Naive thymus-derived CD4-positive, alpha-beta T cell (primary cell): Measurements from ENCODE around the gene IMMP1L. TPM values are rescaled to one million over a fixed set of nuclear protein-coding genes. Genes with fewer than 3 reads are reported as not detected.

Experiments
- ATAC-seq: fragments of 150-1000 bp; cut with Tn5 transposase; 2 replicates; pipeline ENCODE4 v1.10.0; 2021; ENCODE audit warnings: mild to moderate bottlenecking, moderate library complexity
- CTCF ChIA-PET: fragments of 350-600 bp; sonication (Branson Sonifier 250); formaldehyde crosslinking; loops from one replicate; lab custom pipeline; 2021; ENCODE audit warnings: antibody characterized with exemption; lab: Charles Lee
- POLR2A ChIA-PET: fragments of 350-600 bp; sonication (Branson Sonifier 250); formaldehyde crosslinking; loops from one replicate; lab custom pipeline; 2021; ENCODE audit warnings: antibody characterized with exemption, inconsistent platforms; lab: Charles Lee
- DNase-seq, 9 donors: peaks; one replicate each; pipeline versions ENCODE4 v3.0.0 to v3.0.0-alpha.2; 2020 to 2022; ENCODE audit warnings: mixed read lengths in 1 of 9
- H3K27ac ChIP-seq: one replicate; pipeline ENCODE4 v1.7.0; 2013; ENCODE audit warnings: mild to moderate bottlenecking, low read depth, low read length, moderate library complexity
- H3K27me3 ChIP-seq, 2 donors: one replicate each; pipeline ENCODE4 v1.7.0; 2013; ENCODE audit warnings: low read length in 2 of 2, mild to moderate bottlenecking in 2 of 2, moderate library complexity in 2 of 2; ENCODE audit not compliant: control insufficient read depth in 2 of 2, insufficient read depth in 2 of 2
- H3K36me3 ChIP-seq, 3 experiments: 1 replicate in 2 of 3; 2 replicates in 1 of 3; pipeline ENCODE4 v1.7.0; 2013; ENCODE audit warnings: low read length in 3 of 3, mild to moderate bottlenecking in 3 of 3, moderate library complexity in 1 of 3; ENCODE audit not compliant: insufficient read depth in 3 of 3, control insufficient read depth in 2 of 3
- H3K4me1 ChIP-seq, 2 donors: one replicate each; pipeline ENCODE4 v1.7.0; 2013; ENCODE audit warnings: low read length in 2 of 2, mild to moderate bottlenecking in 2 of 2, moderate library complexity in 1 of 2; ENCODE audit not compliant: control insufficient read depth in 2 of 2, insufficient read depth in 2 of 2
- H3K4me3 ChIP-seq: 2 replicates; pipeline ENCODE4 v1.7.0; 2013; ENCODE audit warnings: mild to moderate bottlenecking, low read length
- H3K9me3 ChIP-seq, 3 experiments: 1 replicate in 2 of 3; 2 replicates in 1 of 3; pipeline ENCODE4 v1.7.0; 2013; ENCODE audit warnings: low read length in 3 of 3; ENCODE audit not compliant: control insufficient read depth in 2 of 3
- H3K27ac Mint-ChIP-seq, 9 donors: one replicate each; pipeline ENCODE4 v1.8.0; 2020 to 2022; ENCODE audit warnings: mixed read lengths in 9 of 9, mild to moderate bottlenecking in 8 of 9, moderate library complexity in 5 of 9, inconsistent platforms in 2 of 9
- H3K27me3 Mint-ChIP-seq, 5 donors: one replicate each; pipeline ENCODE4 v1.8.0; 2021 to 2022; ENCODE audit warnings: mixed read lengths in 5 of 5, mild to moderate bottlenecking in 1 of 5
- H3K36me3 Mint-ChIP-seq, 5 donors: one replicate each; pipeline ENCODE4 v1.8.0; 2020 to 2022; ENCODE audit warnings: mixed read lengths in 5 of 5, mild to moderate bottlenecking in 3 of 5, inconsistent platforms in 1 of 5
- H3K4me1 Mint-ChIP-seq, 7 donors: one replicate each; pipeline ENCODE4 v1.8.0; 2020 to 2022; ENCODE audit warnings: mixed read lengths in 7 of 7, mild to moderate bottlenecking in 3 of 7, inconsistent platforms in 1 of 7
- H3K4me3 Mint-ChIP-seq, 10 donors: one replicate each; pipeline ENCODE4 v1.8.0; 2020 to 2022; ENCODE audit warnings: mild to moderate bottlenecking in 10 of 10, mixed read lengths in 10 of 10, moderate library complexity in 6 of 10, inconsistent platforms in 2 of 10
- H3K9me3 Mint-ChIP-seq, 11 donors: one replicate each; pipeline ENCODE4 v1.8.0; 2020 to 2022; ENCODE audit warnings: mixed read lengths in 11 of 11, mild to moderate bottlenecking in 4 of 11, inconsistent platforms in 1 of 11, moderate library complexity in 1 of 11
- intact Hi-C, 2 donors: fragments of 100-400 bp; cut with micrococcal nuclease; formaldehyde crosslinking; loops; one replicate each; pipeline ENCODE4 v1.15.1; 2023
- polyA plus RNA-seq, 2 donors: library from polyadenylated mRNA; unstranded; fragments of 300-500 nt; fragmentation: Illumina TruSeq; gene quantifications; one replicate each; pipeline ENCODE4 v1.2.3, GENCODE V29; 2021
- total RNA-seq, 6 experiments: library from RNA in 5 of 6; stranded (reverse) in 5 of 6; gene quantifications; 1 replicate in 5 of 6; 2 replicates in 1 of 6; pipeline ENCODE4 v1.2.3 and lab custom pipeline; 2021 to 2026

The IMMP1L gene
- total and polyA plus RNA-seq, 7 experiments from 2014 or later, result 9.4 to 52.4 (median 18.8) TPM

DNA sequence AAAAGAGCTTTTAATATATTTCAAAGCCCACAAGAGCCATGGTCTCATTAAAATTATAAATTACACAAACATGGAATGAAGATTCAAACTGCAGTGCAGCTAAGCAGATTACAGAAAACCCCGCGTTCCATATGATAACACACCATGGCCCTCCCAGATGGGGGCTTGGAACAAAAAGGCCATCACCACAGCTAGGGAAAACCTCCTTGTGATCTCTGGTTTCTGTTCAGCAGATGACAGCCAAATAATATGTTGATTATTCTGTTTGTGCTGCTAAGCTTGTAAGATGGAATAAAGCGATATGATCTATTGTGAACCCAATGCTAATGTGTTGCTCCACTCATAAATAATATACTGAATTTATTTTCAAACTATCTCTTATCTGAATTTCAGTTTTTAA is 28.5 kb downstream of the IMMP1L start:
- ATAC-seq (no peak), DNase-seq (no peak)
- no peak overlapping the region for H3K27ac ChIP-seq
- no peaks in the 10 kb centered on the region for H3K27me3 ChIP-seq
- Mint-ChIP-seq H3K36me3 (peaks cover 0 to 8% (median 0%) of the 10 kb centered on the region in 5 donors), H3K27me3 (no peaks in the 10 kb centered on the region), H3K27ac (no peak overlapping the region), H3K4me1 (peaks cover 0 to 24% (median 5%) of the 10 kb centered on the region in 7 donors), H3K4me3 (no peak overlapping the region), H3K9me3 (no peaks in the 10 kb centered on the region)
- no peaks in the 10 kb centered on the region for H3K4me1 ChIP-seq
- ChIA-PET POLR2A (no interaction called here), CTCF (no interaction called here)
- no peaks in the 10 kb centered on the region for H3K9me3 ChIP-seq
- intact Hi-C loops, result loop anchor here in 1 of 2 donors (10.0 kb wide), 1 partner anchor 334 kb away; the partner anchor contains the start of gene PAX6
- no peaks in the 10 kb centered on the region for H3K36me3 ChIP-seq
- H3K4me3 ChIP-seq, result no peak overlapping the region

DNA sequence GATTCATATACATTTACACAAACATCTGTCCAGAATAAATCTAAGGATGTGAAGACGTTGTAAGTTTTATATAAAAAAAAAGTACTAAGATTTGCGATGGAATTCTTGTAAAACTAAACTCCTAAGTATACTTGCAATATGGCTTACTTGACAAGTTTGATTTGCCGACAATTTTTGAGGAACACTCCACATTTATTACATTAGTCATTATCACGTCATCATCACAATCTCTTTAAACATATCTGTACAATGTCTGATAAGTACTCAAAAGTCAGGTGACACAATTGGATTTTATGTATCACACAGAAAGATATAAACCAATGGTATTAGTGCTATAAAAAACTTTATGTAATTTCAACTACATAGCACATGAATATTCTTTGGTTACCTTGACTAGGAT is 30.4 kb downstream of the IMMP1L start:
- Mint-ChIP-seq H3K27me3 (no peaks in the 10 kb centered on the region), H3K4me3 (no peak overlapping the region), H3K4me1 (peaks cover 0 to 17% (median 5%) of the 10 kb centered on the region in 7 donors), H3K27ac (no peak overlapping the region), H3K36me3 (peaks cover 0 to 9% (median 0%) of the 10 kb centered on the region in 5 donors), H3K9me3 (no peaks in the 10 kb centered on the region)
- no peak for ATAC-seq
- DNase-seq, result no peak
- Histone ChIP-seq H3K4me3 (no peak overlapping the region), H3K27ac (no peak overlapping the region), H3K27me3 (no peaks in the 10 kb centered on the region), H3K9me3 (no peaks in the 10 kb centered on the region), H3K36me3 (no peaks in the 10 kb centered on the region), H3K4me1 (no peaks in the 10 kb centered on the region)
- CTCF ChIA-PET, result no interaction called here
- POLR2A ChIA-PET, result no interaction called here
- intact Hi-C loops, result no loop called here

DNA sequence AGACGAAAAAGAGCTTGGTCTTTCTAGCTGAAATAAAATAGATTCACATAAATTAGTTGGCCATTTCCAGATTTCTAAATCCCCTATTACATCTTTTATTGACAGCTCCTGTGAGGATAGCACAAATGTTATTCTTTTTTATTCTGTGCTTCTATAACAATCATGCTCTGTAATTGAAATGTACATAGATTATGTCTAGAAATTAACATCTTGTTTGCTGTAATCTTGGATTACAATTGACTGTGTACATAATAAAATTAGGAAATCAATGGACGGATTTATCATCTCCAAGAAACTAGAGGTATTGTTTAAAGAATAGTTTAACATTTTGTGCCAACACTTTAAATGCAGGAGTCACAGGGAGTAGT is 31.2 kb downstream of the IMMP1L start:
- H3K27me3 Mint-ChIP-seq, result no peaks in the 10 kb centered on the region
- Histone ChIP-seq H3K4me3 (no peak overlapping the region), H3K4me1 (no peaks in the 10 kb centered on the region), H3K27ac (no peak overlapping the region), H3K27me3 (no peaks in the 10 kb centered on the region), H3K36me3 (no peaks in the 10 kb centered on the region), H3K9me3 (no peaks in the 10 kb centered on the region)
- ChIA-PET CTCF (no interaction called here), POLR2A (no interaction called here)
- H3K36me3 Mint-ChIP-seq, result peaks cover 0 to 17% (median 0%) of the 10 kb centered on the region in 5 donors
- intact Hi-C loops, result no loop called here
- H3K27ac Mint-ChIP-seq, result no peak overlapping the region
- DNase-seq (no peak), ATAC-seq (no peak)
- peaks cover 0 to 17% (median 5%) of the 10 kb centered on the region in 7 donors for H3K4me1 Mint-ChIP-seq
- no peaks in the 10 kb centered on the region for H3K9me3 Mint-ChIP-seq
- no peak overlapping the region for H3K4me3 Mint-ChIP-seq

DNA sequence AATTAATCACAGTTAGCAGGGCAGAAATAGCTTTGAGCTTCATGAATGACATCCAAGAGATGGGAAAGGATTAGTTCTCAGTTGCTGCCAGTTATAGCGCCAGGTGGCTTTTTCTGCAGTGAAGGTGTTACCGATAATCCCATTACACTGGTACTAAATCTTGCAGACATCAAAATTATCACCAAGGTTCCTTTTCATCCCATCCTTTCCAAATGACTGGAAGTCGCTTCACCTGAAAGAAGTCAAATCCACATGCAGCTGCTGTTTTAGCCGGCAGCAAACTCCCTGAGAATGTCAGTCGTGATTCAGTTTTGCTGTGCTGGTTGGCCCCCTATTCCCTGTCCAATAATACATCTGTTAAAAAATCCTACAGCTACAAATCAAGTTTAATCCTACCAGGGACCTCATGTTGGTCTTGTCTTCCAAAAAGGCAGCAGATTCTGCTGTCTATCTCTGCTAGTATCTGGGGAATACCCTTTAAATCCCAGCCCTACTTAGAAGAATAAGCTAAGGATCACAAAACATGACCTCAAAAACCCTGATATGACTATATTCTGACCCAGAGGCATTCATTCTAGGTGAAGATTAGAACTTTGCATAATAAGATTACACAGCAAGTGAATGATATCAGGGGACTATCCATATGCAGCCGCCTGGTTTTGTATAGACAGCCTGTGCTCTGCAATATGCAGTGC is 31.7 kb downstream of the IMMP1L start:
- no peak for DNase-seq
- CTCF ChIA-PET, result no interaction called here
- POLR2A ChIA-PET, result interaction anchor here (1.3 kb wide), 1 partner anchor 32 kb away, joined by 3 read pairs; no protein-coding TSS in a partner anchor

DNA sequence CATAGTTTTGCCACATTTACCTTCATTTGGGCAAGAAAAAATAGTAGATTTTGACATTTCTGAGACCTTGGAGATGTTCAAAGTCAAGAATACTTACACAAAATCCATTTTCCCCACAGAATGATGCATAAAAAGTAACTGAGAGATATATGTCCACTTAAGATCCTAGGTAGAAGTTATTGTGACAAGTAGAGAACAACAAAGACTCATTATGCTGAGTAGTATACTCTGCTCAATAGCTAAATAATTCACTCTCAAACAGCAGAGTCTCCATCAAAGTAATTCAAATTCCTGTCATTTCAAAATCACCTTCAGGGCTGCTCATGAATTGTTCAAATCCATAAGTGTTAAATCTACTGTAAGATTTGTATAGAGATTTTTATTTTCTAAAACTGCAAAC is 35.3 kb downstream of the IMMP1L start:
- Mint-ChIP-seq H3K9me3 (peaks cover 0 to 9% (median 0%) of the 10 kb centered on the region in 11 donors), H3K4me1 (peaks cover 0 to 5% (median 0%) of the 10 kb centered on the region in 7 donors), H3K36me3 (peaks cover 2 to 35% (median 12%) of the 10 kb centered on the region in 5 donors), H3K4me3 (no peak overlapping the region), H3K27ac (no peak overlapping the region), H3K27me3 (no peaks in the 10 kb centered on the region)
- POLR2A ChIA-PET, result no interaction called here
- H3K27me3 ChIP-seq, result no peaks in the 10 kb centered on the region
- no peaks in the 10 kb centered on the region for H3K36me3 ChIP-seq
- H3K4me3 ChIP-seq, result no peak overlapping the region
- no peaks in the 10 kb centered on the region for H3K9me3 ChIP-seq
- intact Hi-C loops, result no loop called here
- H3K4me1 ChIP-seq, result no peaks in the 10 kb centered on the region
- CTCF ChIA-PET, result no interaction called here
- ATAC-seq (no peak), DNase-seq (no peak)
- H3K27ac ChIP-seq, result no peak overlapping the region

More for the DNA sequence above, 31.7 kb downstream of the IMMP1L start:
- no peaks in the 10 kb centered on the region for H3K27me3 Mint-ChIP-seq
- no peaks in the 10 kb centered on the region for H3K9me3 ChIP-seq
- no peaks in the 10 kb centered on the region for H3K4me1 ChIP-seq
- H3K36me3 Mint-ChIP-seq, result peaks cover 0 to 19% (median 0%) of the 10 kb centered on the region in 5 donors
- no peaks in the 10 kb centered on the region for H3K9me3 Mint-ChIP-seq
- H3K4me3 ChIP-seq, result no peak overlapping the region
- H3K27ac ChIP-seq, result no peak overlapping the region
- ATAC-seq, result no peak
- no peaks in the 10 kb centered on the region for H3K36me3 ChIP-seq
- H3K27me3 ChIP-seq, result no peaks in the 10 kb centered on the region
- H3K4me1 Mint-ChIP-seq, result peaks cover 0 to 16% (median 5%) of the 10 kb centered on the region in 7 donors
- intact Hi-C loops, result no loop called here
- no peak overlapping the region for H3K27ac Mint-ChIP-seq
- H3K4me3 Mint-ChIP-seq, result no peak overlapping the region

DNA sequence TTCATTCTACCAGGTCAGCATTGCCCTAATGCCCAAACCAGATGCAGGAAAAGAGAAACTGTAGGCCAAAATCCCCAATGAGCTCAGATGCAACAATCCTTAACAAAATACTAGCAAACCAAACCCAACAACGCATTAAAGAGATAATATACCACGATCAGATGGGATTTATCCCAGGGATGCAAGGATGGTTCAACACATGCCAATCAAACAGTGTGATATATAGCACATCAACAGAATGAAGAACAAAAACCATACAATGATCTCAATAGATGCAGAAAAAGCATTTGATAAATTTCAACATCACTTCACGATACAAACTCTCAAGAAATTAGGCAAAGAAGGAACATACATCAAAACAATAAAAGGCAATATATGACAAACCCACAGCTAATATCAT is 45.0 kb downstream of the IMMP1L start:
- H3K9me3 ChIP-seq, result no peaks in the 10 kb centered on the region
- Mint-ChIP-seq H3K4me1 (peaks cover 0 to 10% (median 0%) of the 10 kb centered on the region in 7 donors), H3K27me3 (no peaks in the 10 kb centered on the region), H3K9me3 (peaks cover 0 to 27% (median 14%) of the 10 kb centered on the region in 11 donors), H3K36me3 (peaks cover 0 to 61% (median 52%) of the 10 kb centered on the region in 5 donors), H3K27ac (peak overlapping the region in 1 of 9 donors; percentile 9), H3K4me3 (no peak overlapping the region)
- H3K36me3 ChIP-seq, result no peaks in the 10 kb centered on the region
- ChIA-PET CTCF (no interaction called here), POLR2A (no interaction called here)
- no peaks in the 10 kb centered on the region for H3K27me3 ChIP-seq
- H3K27ac ChIP-seq, result no peak overlapping the region
- intact Hi-C loops, result no loop called here
- no peak for DNase-seq
- H3K4me3 ChIP-seq, result no peak overlapping the region
- H3K4me1 ChIP-seq, result no peaks in the 10 kb centered on the region
- no peak for ATAC-seq

DNA sequence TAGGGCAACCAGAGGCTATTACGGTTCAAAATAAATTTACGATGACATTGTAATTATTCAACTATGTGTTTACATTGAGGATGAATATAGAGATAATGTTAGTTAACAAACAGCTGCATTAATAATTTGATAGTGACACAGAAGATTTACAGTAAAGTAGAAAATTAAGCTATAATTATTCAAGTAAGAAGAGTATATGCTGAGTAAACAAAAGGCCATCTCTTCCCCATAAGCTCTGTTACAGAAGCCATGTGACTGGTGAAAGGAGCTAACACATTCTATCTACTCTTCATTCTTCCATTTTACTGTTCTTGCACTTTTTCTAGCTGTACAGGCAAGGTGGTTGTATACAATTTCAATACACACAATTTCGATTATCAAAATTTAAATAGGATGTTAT is 54.2 kb downstream of the IMMP1L start:
- Mint-ChIP-seq H3K27me3 (no peaks in the 10 kb centered on the region), H3K9me3 (peaks cover 0 to 7% (median 0%) of the 10 kb centered on the region in 11 donors), H3K27ac (no peak overlapping the region), H3K36me3 (peaks cover 10 to 53% (median 40%) of the 10 kb centered on the region in 5 donors), H3K4me3 (no peak overlapping the region), H3K4me1 (peaks cover 0 to 16% (median 3%) of the 10 kb centered on the region in 7 donors)
- no peak for ATAC-seq
- POLR2A ChIA-PET, result no interaction called here
- Histone ChIP-seq H3K27me3 (no peaks in the 10 kb centered on the region), H3K27ac (no peak overlapping the region), H3K4me3 (no peak overlapping the region), H3K4me1 (no peaks in the 10 kb centered on the region), H3K36me3 (peaks cover 0 to 6% (median 0%) of the 10 kb centered on the region in 3 experiments), H3K9me3 (no peaks in the 10 kb centered on the region)
- intact Hi-C loops, result no loop called here
- CTCF ChIA-PET, result no interaction called here
- no peak for DNase-seq
